ENCODE measurements around the gene DLGAP1. TPM values are rescaled to one million over a fixed set of nuclear protein-coding genes. Genes with fewer than 3 reads are reported as not detected.

The DLGAP1 gene
- total and polyA plus RNA-seq, 2 of the 13 experiments (the other 11 are each of a cell fraction or from before 2014, with no cell fraction given): 0.01 TPM; not detected in 1

DNA sequence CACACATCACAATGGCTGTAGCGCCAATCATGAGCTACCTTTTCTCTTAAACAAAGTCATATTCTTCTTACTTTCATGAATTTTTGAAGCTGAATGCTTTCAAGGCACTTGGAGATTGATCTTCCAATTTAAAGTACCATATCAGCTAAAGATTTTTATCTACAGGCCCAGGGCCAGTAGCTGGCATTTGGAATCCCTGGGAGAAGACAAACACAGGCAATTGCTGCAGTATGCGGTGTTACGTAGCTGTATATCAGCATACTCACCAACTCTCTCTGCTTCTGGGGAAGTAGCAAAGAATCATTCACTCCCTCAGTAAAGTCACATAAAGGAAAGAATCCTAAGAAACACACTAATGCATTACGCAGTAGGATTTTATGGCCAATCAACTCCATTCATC lies 202.3 kb downstream of the DLGAP1 start:
- H3K27me3 ChIP-seq (ENCODE audit: control insufficient read depth in 1 of 2, insufficient read depth in 2 of 2, low read length in 2 of 2): peaks cover 0 to 8% of the 10 kb centered on the region in 2 experiments; a peak in 1 of 5 replicates
- H3K4me3 ChIP-seq (replicated peaks in 1 of 3; ENCODE audit: insufficient read depth in 1 of 3, low read depth in 2 of 3, low read length in 3 of 3): no peak overlapping the region
- CTCF ChIA-PET (ENCODE audit: low intra/inter-chr PET ratio, low total read pairs): no interaction called here
- no peaks in the 10 kb centered on the region for H3K4me1 ChIP-seq (ENCODE audit: insufficient read depth, low read length)
- TF ChIP-seq, protein P1, sequence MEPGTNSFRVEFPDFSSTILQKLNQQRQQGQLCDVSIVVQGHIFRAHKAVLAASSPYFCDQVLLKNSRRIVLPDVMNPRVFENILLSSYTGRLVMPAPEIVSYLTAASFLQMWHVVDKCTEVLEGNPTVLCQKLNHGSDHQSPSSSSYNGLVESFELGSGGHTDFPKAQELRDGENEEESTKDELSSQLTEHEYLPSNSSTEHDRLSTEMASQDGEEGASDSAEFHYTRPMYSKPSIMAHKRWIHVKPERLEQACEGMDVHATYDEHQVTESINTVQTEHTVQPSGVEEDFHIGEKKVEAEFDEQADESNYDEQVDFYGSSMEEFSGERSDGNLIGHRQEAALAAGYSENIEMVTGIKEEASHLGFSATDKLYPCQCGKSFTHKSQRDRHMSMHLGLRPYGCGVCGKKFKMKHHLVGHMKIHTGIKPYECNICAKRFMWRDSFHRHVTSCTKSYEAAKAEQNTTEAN (CRISPR knock-in tag; conservative IDR thresholded peaks at IDR 0.05): no peak
- no peak for TF ChIP-seq ZNF567 (CRISPR knock-in tag; IDR thresholded peaks at IDR 0.05; ENCODE audit: borderline replicate concordance)
- TF ChIP-seq, protein P2, sequence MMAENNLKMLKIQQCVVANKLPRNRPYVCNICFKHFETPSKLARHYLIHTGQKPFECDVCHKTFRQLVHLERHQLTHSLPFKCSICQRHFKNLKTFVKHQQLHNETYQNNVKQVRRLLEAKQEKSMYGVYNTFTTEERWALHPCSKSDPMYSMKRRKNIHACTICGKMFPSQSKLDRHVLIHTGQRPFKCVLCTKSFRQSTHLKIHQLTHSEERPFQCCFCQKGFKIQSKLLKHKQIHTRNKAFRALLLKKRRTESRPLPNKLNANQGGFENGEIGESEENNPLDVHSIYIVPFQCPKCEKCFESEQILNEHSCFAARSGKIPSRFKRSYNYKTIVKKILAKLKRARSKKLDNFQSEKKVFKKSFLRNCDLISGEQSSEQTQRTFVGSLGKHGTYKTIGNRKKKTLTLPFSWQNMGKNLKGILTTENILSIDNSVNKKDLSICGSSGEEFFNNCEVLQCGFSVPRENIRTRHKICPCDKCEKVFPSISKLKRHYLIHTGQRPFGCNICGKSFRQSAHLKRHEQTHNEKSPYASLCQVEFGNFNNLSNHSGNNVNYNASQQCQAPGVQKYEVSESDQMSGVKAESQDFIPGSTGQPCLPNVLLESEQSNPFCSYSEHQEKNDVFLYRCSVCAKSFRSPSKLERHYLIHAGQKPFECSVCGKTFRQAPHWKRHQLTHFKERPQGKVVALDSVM (CRISPR knock-in tag; IDR thresholded peaks at IDR 0.05): no peak
- TF ChIP-seq TBP (CRISPR knock-in tag; IDR thresholded peaks at IDR 0.05): no peak
- no peak for TF ChIP-seq ZNF30 (CRISPR knock-in tag; IDR thresholded peaks at IDR 0.05)
- no peak overlapping the region for H3K4me2 ChIP-seq (ENCODE audit: low read depth, low read length)
- ATAC-seq: no peak
- POLR2A ChIA-PET: no interaction called here
- no peak overlapping the region for H3K9ac ChIP-seq (ENCODE audit: insufficient read depth, low read depth, low read length)
- H4K20me1 ChIP-seq (ENCODE audit: insufficient read depth, low read length): no peaks in the 10 kb centered on the region
- 37% methylated on average over 4 of the region's 4 CpGs for WGBS (ENCODE audit: low lambda C conversion rate)
- no peak overlapping the region for H3K27ac ChIP-seq (ENCODE audit: extremely low read length, insufficient read depth, low read length)
- H3K9me3 ChIP-seq (ENCODE audit: low read length): no peaks in the 10 kb centered on the region
- H3K36me3 ChIP-seq (replicated peaks in 1 of 2; ENCODE audit: control insufficient read depth in 1 of 2, insufficient read depth in 2 of 2, low read length in 2 of 2): no peaks in the 10 kb centered on the region
- in situ Hi-C loops (cut with HindIII; ENCODE audit: extremely low pct_ligation_motif_present, low pct_unique_long_range_greater_than_20kb): no loop called here
- no peak for DNase-seq (ENCODE audit: low spot score)
- intact Hi-C loops (cut with micrococcal nuclease; ENCODE audit: unreplicated experiment): no loop called here
- BruUV-seq (replicated peaks): no TSS peak
- FAIRE-seq: no peak
- no peaks in the 10 kb centered on the region for H3K79me2 ChIP-seq (ENCODE audit: insufficient read depth, low read length)
- no peak overlapping the region for H2AFZ ChIP-seq (ENCODE audit: low read length)

DNA sequence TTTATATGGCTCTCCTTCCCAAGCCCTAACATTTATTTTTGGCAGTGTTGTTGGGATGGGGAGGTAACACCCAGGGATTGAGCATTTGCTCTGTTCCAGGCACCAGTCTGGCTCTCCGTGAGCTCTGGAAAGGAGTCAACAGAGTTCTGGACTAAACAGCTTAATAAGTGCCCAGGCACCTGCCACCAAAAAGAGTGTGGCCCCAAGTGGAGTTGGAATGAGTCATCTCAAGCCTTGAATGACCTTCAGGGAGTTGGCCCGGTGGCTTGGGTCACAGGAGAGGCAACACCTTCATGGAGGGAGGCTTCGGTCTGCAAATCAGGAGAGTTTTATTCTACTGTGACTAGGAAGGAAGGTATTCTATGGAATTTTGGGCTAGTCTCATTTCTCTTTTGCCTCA lies 203.2 kb downstream of the DLGAP1 start:
- no peak overlapping the region for H3K9ac ChIP-seq (ENCODE audit: insufficient read depth, low read depth, low read length)
- ATAC-seq (no peak), DNase-seq (ENCODE audit: low spot score) (no peak), FAIRE-seq (no peak)
- no peak overlapping the region for H2AFZ ChIP-seq (ENCODE audit: low read length)
- no peaks in the 10 kb centered on the region for H4K20me1 ChIP-seq (ENCODE audit: insufficient read depth, low read length)
- CTCF ChIA-PET (ENCODE audit: low intra/inter-chr PET ratio, low total read pairs): no interaction called here
- H3K9me3 ChIP-seq (ENCODE audit: low read length): no peaks in the 10 kb centered on the region
- intact Hi-C loops (cut with micrococcal nuclease; ENCODE audit: unreplicated experiment) (no loop called here), in situ Hi-C loops (cut with HindIII; ENCODE audit: extremely low pct_ligation_motif_present, low pct_unique_long_range_greater_than_20kb) (no loop called here)
- no peaks in the 10 kb centered on the region for H3K79me2 ChIP-seq (ENCODE audit: insufficient read depth, low read length)
- no peak overlapping the region for H3K27ac ChIP-seq (ENCODE audit: extremely low read length, insufficient read depth, low read length)
- peaks cover 0 to 10% of the 10 kb centered on the region in 2 experiments; a peak in 1 of 5 replicates for H3K27me3 ChIP-seq (ENCODE audit: control insufficient read depth in 1 of 2, insufficient read depth in 2 of 2, low read length in 2 of 2)
- POLR2A ChIA-PET: no interaction called here
- H3K4me2 ChIP-seq (ENCODE audit: low read depth, low read length): no peak overlapping the region
- no peaks in the 10 kb centered on the region for H3K36me3 ChIP-seq (replicated peaks in 1 of 2; ENCODE audit: control insufficient read depth in 1 of 2, insufficient read depth in 2 of 2, low read length in 2 of 2)
- WGBS (ENCODE audit: low lambda C conversion rate): 12% methylated on average over 3 of the region's 3 CpGs
- no peaks in the 10 kb centered on the region for H3K4me1 ChIP-seq (ENCODE audit: insufficient read depth, low read length)
- BruUV-seq (replicated peaks): no TSS peak
- no peak for TF ChIP-seq BHLHE40 (IDR thresholded peaks at IDR 0.05; ENCODE audit: low read length)
- TF ChIP-seq ZNF260 (CRISPR knock-in tag; IDR thresholded peaks at IDR 0.05; ENCODE audit: borderline replicate concordance, low read depth): no peak
- TF ChIP-seq, protein P3, sequence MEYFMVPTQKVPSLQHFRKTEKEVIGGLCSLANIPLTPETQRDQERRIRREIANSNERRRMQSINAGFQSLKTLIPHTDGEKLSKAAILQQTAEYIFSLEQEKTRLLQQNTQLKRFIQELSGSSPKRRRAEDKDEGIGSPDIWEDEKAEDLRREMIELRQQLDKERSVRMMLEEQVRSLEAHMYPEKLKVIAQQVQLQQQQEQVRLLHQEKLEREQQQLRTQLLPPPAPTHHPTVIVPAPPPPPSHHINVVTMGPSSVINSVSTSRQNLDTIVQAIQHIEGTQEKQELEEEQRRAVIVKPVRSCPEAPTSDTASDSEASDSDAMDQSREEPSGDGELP (IDR thresholded peaks at IDR 0.05; ENCODE audit: borderline replicate concordance, low read depth): no peak
- TF ChIP-seq POLR2G (IDR thresholded peaks at IDR 0.05; ENCODE audit: low read depth, low read length): no peak
- TF ChIP-seq ZNF12 (CRISPR knock-in tag; IDR thresholded peaks at IDR 0.05): no peak
- no peak for TF ChIP-seq GTF2F1 (IDR thresholded peaks at IDR 0.05; ENCODE audit: low read length)
- no peak overlapping the region for H3K4me3 ChIP-seq (replicated peaks in 1 of 3; ENCODE audit: insufficient read depth in 1 of 3, low read depth in 2 of 3, low read length in 3 of 3)

Measured in HepG2 (cell line).